ENCODE measurements around the gene RASGRF1. TPM values are rescaled to one million over a fixed set of nuclear protein-coding genes. Genes with fewer than 3 reads are reported as not detected.

The RASGRF1 gene
- total and polyA plus RNA-seq, 12 donors = under 0.01 to 0.86 (median 0.37) TPM; not detected in 9

- Histone ChIP-seq H3K27me3 (peaks cover 0 to 3% (median 0%) of the 10 kb centered on the region in 7 donors), H3K36me3 (no peaks in the 10 kb centered on the region), H3K4me1 (no peaks in the 10 kb centered on the region), H3K4me3 (no peak overlapping the region), H3K27ac (no peak overlapping the region), H3K9me3 (no peaks in the 10 kb centered on the region)
- TF ChIP-seq, protein P1, sequence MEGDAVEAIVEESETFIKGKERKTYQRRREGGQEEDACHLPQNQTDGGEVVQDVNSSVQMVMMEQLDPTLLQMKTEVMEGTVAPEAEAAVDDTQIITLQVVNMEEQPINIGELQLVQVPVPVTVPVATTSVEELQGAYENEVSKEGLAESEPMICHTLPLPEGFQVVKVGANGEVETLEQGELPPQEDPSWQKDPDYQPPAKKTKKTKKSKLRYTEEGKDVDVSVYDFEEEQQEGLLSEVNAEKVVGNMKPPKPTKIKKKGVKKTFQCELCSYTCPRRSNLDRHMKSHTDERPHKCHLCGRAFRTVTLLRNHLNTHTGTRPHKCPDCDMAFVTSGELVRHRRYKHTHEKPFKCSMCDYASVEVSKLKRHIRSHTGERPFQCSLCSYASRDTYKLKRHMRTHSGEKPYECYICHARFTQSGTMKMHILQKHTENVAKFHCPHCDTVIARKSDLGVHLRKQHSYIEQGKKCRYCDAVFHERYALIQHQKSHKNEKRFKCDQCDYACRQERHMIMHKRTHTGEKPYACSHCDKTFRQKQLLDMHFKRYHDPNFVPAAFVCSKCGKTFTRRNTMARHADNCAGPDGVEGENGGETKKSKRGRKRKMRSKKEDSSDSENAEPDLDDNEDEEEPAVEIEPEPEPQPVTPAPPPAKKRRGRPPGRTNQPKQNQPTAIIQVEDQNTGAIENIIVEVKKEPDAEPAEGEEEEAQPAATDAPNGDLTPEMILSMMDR (IDR thresholded peaks at IDR 0.05) = no peak
- 91 to 95% methylated on average over 3 of the region's 3 CpGs for WGBS, 2 donors
- ATAC-seq (no peak), DNase-seq (no peak)
- intact Hi-C loops (cut with DNase I) = no loop called here
These were observed 40.2 kb downstream of the RASGRF1 start for GRCh38 chr15:79050341-79050740.

GRCh38 chr15:79049416-79049815, 41.2 kb downstream of the RASGRF1 start:
- H3K4me3 ChIP-seq = no peak overlapping the region
- peaks cover 0 to 3% (median 0%) of the 10 kb centered on the region in 7 donors for H3K27me3 ChIP-seq
- H3K4me1 ChIP-seq = no peaks in the 10 kb centered on the region
- H3K9me3 ChIP-seq = no peaks in the 10 kb centered on the region
- TF ChIP-seq, protein P1 (IDR thresholded peaks at IDR 0.05) = no peak
- intact Hi-C loops (cut with DNase I) = no loop called here
- 88% methylated on average over 9 of the region's 9 CpGs for WGBS, 2 donors
- no peaks in the 10 kb centered on the region for H3K36me3 ChIP-seq
- no peak for DNase-seq
- H3K27ac ChIP-seq = no peak overlapping the region
- no peak for ATAC-seq

DNA sequence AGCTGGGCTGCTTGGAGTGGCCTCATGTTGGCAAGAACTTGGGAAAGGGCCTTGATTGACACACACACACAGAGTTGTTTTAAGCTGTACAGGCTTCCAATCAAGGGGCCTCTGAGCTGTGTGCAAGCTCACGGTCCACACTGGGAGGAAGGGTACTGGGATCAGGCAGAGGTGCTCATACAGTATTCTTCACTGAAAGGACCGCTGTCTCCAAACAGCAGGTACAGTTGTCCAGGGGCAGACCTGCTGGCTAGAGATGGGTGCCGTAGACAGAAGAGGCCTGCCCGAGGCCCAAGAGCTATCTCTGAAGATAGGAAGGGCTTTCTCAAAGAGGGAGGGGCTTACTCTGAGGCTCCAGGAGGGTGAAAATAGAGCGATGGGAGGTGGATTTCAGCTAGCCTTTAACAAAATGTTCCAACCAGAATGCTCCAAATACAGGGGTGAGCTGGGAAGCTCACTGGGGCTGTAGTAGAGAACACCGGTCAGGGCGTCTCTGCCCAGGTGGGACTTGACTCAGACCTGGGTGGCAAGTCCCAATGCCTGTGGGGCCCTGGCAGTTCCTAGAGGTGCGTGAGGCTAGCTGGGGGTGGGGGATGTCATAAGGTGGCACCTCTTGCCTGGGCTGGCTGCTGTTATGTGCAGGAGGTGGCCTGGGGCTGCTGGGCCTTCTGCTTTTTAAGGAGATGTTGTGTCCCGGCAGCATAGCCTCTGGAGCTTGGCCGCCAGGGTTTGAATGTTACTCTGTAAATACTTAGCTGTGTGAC, 42.7 kb downstream of the RASGRF1 start:
- Histone ChIP-seq H3K4me1 (no peaks in the 10 kb centered on the region), H3K4me3 (no peak overlapping the region), H3K27ac (no peak overlapping the region), H3K36me3 (no peaks in the 10 kb centered on the region), H3K9me3 (peaks cover 0 to 10% (median 6%) of the 10 kb centered on the region in 11 donors), H3K27me3 (peaks cover 0 to 9% (median 0%) of the 10 kb centered on the region in 7 donors)
- intact Hi-C loops (cut with DNase I) = no loop called here
- TF ChIP-seq, protein P1 (IDR thresholded peaks at IDR 0.05) = no peak
- DNase-seq (no peak), ATAC-seq (no peak)
- WGBS, 2 donors = 88% methylated on average over 10 of the region's 10 CpGs

DNA sequence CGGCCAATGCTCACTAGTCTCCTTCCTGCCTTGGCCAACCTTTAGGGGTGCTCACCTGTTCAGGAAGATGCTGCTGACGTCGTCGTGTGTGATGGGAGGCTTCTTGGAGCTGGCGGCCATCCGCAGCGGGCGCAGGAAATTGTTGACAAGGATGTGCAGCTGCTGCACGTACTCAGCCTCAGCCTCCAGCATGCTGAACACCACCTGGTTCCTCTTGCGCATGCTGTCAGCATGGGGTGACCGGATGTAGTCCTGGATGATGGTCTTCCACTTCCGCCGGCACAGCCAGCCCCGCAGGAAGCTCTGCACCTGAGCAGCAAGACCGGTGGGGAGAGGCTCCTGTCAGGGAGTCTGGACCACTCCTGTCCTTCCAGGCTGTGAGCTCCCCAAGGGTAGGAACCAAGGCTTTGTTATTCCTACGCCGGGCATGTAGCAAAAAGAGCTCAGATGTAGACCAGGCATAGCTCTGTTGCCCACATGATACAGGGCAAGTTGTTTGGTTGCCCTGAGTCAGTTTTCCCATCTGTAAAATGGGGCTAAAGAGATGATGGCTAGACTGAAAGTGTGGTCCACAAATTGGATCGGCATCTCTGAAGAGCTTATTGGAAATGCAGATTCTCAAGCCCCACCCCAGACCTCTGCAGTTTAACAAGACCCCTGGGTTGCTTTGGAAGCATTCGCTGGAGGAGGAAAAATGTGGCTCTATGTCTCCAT, 43.7 kb downstream of the RASGRF1 start:
- WGBS, 2 donors = 75 to 79% methylated on average over 19 of the region's 19 CpGs
- peaks cover 0 to 18% (median 9%) of the 10 kb centered on the region in 11 donors for H3K9me3 ChIP-seq
- no peak overlapping the region for H3K4me3 ChIP-seq
- DNase-seq (no peak), ATAC-seq (no peak)
- TF ChIP-seq, protein P1 (IDR thresholded peaks at IDR 0.05) = no peak
- no peaks in the 10 kb centered on the region for H3K36me3 ChIP-seq
- H3K27me3 ChIP-seq = peaks cover 0 to 13% (median 0%) of the 10 kb centered on the region in 7 donors
- intact Hi-C loops (cut with DNase I) = no loop called here
- no peaks in the 10 kb centered on the region for H3K4me1 ChIP-seq
- H3K27ac ChIP-seq = no peak overlapping the region

Data from heart right ventricle (tissue), 16 donors.